NOMO-1 treated with DMSO at 0.1 percent for 48 hours (cell line): Measurements from ENCODE around the gene GPX4.

Experiments
- DNase-seq: peaks from one replicate; lab custom pipeline; 2025; ENCODE audit not compliant: unreplicated experiment; lab: John Stamatoyannopoulos, UW

Gene GPX4, protein sequence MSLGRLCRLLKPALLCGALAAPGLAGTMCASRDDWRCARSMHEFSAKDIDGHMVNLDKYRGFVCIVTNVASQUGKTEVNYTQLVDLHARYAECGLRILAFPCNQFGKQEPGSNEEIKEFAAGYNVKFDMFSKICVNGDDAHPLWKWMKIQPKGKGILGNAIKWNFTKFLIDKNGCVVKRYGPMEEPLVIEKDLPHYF

GRCh38 chr19:1103708-1104310 is at the start of gene GPX4:
GPX4 (plus strand) TSS chr19:1103994; CDS start chr19:1104044, 50 bp downstream.
- peak; percentile 97 for DNase-seq

- DNase-seq, result no peak
Observed at GRCh38 chr19:1054102-1055027, 49.4 kb upstream of the GPX4 start.

- no peak for DNase-seq
Observed at GRCh38 chr19:1055028-1055425, 48.8 kb upstream of the GPX4 start.

GRCh38 chr19:1055886-1056620 is 47.7 kb upstream of the GPX4 start:
- DNase-seq, result no peak

DNA sequence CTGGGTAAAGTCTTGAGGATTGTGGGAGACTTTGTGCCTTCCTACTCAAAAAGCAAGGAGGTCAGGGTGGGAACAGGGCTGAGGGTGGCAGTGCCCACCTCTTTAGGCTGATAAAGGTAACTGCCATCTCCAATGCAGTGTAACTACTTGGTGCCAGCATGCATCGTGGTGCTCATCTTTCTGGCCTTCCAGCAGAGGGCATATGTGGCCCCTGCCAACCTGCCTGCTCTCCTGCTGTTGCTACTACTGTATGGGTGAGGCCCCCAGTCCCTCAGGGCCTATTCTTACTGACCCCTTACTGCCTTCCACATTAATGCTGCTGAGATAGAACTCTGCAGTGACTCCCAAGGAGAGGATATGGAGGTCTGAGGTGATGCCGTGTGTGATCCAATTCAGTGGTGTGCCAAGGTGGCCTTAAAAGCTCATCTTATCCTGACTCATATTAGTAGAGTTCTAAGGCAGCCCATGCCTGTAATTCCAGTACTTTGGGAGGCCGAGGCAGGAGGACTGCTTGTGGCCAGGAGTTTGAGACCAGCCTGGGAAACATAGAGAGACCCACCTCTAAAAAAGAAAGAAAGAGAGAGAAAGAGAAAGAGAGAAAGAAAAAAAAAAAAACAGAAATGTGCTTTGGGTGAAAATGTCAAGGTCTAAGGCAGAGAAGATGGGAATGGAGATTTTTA is 46.5 kb upstream of the GPX4 start:
- no peak for DNase-seq

GRCh38 chr19:1058112-1058511 is 45.7 kb upstream of the GPX4 start:
- no peak for DNase-seq

GRCh38 chr19:1060689-1061088 is 43.1 kb upstream of the GPX4 start:
- no peak for DNase-seq

DNA sequence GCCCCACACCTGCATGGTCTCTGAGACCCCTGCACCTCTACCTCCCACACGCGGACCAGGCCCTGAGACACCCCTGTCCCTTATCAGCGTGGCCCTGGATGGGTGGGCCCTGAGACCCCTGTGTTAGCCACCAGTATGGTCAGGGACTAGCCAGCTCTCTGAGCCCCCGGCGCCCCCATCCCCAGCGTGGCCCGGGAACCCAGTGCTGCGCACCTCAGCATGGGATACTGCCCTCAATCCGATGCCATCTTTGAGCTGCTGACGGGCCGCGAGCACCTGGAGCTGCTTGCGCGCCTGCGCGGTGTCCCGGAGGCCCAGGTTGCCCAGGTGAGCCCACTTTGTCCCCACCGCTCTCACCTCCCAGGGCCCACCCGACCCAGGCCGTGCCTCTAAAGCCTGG is 41.8 kb upstream of the GPX4 start:
- DNase-seq, result no peak

- DNase-seq, result no peak
Observed at GRCh38 chr19:1062387-1063029, 41.3 kb upstream of the GPX4 start.

DNA sequence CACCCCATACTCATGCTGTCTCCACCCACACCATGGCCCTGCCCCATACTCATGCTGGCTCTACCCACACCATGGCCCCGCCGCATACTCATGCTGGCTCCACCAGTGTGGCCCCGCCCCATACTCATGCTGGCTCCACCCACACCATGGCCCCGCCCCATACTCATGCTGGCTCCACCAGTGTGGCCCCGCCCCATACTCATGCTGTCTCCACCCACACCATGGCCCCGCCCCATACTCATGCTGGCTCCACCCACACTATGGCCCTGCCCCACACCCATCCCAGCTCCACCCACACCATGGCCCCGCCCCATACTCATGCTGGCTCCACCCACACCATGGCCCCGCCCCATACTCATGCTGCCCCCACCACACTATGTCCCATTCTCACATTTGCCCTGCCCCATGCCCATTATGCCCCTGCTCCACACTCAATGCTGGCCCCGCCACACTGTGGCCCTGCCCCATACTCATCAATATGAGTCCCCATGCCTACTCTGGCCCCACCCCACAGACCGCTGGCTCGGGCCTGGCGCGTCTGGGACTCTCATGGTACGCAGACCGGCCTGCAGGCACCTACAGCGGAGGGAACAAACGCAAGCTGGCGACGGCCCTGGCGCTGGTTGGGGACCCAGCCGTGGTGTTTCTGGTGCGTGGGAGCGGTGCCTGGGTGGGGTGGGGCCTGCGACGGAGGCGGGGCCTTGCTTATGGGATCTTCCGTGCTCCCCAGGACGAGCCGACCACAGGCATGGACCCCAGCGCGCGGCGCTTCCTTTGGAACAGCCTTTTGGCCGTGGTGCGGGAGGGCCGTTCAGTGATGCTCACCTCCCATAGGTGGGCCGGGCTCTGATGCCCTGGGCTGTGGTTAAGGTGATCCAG is 40.5 kb upstream of the GPX4 start:
- DNase-seq, result no peak

DNA sequence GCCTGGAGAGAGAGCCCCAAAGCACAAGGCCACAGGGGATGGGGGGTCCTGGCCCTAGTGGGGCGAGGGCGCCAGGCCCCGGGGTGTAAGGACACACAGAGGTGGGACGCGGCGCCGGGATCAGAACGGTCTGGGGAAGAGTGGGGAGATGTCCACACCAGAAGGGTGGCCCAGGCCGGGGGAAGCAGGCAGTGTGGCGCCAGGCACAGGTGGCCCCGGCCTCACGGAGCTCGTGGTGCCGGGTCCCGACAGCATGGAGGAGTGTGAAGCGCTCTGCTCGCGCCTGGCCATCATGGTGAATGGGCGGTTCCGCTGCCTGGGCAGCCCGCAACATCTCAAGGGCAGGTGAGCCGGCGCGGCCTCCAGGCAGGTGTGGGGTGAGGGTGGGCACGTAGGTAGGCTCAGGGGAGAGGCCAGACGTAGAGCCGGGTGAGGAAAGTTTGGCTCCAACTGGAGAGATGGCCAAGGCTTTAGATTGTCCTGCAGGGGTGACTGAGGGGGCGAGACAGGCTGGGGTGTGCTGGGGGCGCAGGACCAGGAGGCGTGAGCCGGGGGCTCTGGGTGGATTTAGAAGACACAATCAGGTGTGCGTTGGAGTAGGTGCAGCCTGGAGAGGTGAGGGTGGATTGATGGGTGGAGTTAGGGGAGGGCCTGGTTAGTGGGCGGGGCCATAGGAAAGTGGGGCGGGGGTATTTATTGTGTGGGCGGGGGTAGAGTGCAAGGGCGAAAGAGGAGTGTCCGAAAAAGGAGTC is 39.7 kb upstream of the GPX4 start:
- DNase-seq, result no peak

GRCh38 chr19:1064661-1065605 is 38.9 kb upstream of the GPX4 start:
- DNase-seq, result peak; percentile 68

GRCh38 chr19:1065606-1066109 is 38.1 kb upstream of the GPX4 start:
- no peak for DNase-seq

GRCh38 chr19:1066251-1066747 is 37.5 kb upstream of the GPX4 start:
- DNase-seq, result no peak

DNA sequence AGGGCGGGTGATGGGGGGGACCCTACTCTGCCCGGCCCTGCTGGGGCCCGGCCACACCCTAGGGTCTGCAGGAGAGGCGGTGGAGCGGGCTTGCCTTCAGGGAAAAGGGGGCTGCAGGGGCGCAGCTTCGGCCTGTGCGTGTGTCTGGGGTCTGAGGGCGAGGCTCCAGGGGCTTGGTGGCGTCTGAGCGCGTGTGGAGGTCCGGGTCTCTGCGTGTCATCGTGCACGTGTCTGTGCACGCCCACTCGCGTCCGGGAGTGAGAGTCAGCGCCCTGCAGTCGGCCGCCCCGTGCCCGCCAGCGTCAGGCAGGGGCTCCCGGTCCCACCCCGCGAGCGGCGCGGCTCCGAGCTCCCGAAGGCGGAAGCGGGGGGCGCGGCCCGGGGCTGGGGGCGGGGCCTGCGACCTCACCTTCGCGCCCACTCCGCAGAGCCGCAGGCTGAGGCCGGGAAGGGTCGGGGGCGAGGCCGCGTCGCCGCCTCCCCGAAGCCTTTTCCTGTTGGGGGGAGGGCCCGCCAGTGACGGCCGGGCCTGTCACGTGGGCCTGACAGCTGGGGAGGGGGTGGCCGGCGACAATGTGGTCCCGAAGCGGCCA is 37.0 kb upstream of the GPX4 start, which contains the start of gene ARHGAP45:
Gene ARHGAP45, plus strand, starts transcription at position 420 of the 593 bp plus-strand sequence. CDS start 239 bp downstream, outside the sequence.
- DNase-seq, result peak; percentile 50

DNA sequence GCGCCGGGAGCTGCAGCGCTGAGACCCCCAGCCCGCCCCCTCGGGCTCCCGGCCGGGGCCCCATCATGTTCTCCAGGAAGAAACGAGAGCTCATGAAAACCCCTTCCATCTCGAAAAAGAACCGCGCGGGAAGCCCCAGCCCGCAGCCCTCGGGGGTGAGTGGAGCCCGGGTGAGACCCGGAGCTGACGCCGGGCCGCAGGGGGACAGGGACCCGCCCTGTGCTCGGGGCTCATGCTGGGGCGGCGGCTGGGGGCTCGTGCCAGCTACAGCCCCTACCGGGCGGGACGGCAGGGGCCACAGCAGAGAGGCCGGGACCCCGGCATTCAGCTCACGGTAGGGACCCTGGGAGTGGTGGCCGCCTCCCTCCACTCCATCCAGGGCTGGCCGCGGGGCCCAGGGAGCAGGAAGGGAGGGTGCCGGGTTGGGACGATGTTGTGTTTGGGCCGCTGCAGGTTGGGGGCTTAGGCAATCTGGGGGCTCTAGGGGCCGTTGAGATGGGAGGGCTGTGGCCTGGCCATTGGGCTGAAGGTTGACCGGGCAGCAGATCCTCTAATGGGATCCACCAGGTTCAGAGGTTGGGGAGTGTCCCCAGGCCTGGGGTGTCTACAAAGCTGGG is 36.3 kb upstream of the GPX4 start:
- DNase-seq, result peak; percentile 30
